ENCODE results near the gene CACNA2D3.

CACNA2D3 gene

DNA sequence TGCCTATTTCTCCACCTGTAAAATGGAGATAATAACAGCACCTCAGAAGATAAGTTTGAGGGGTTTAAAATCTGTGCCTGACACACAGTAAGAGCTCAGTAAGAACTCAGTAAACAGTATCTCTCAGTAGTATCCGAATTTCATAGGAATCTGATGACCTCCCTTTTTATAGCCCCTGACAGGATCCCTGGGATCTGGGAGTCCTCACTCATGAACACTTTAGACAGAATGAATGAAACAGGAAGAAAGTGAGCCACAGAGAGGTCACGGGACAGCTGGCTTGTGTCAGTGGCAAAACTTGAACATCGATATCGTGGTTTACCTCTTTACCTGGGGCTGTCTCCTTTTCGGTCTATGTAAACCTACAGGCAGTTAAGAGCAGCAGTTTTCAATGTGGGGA is 754.3 kb downstream of the CACNA2D3 start:
- H3K4me3 ChIP-seq (ENCODE audit: low read length), result no peak overlapping the region
- H3K9ac ChIP-seq (ENCODE audit: low read length), result no peak overlapping the region
- H3F3A ChIP-seq (ENCODE audit: insufficient read depth, low read length), result no peaks in the 10 kb centered on the region
- DNase-seq, result no peak
- H3K79me2 ChIP-seq (ENCODE audit: low read length), result no peaks in the 10 kb centered on the region
- H3K27me3 ChIP-seq (replicated peaks; ENCODE audit: insufficient read depth, low read length), result no peaks in the 10 kb centered on the region
- no peaks in the 10 kb centered on the region for H3K36me3 ChIP-seq (replicated peaks; ENCODE audit: insufficient read depth, low read length)
- H3K4me2 ChIP-seq (ENCODE audit: low read depth, low read length), result no peak overlapping the region
- no peak overlapping the region for H3K27ac ChIP-seq (ENCODE audit: low read length)
- H3K9me2 ChIP-seq (replicated peaks; ENCODE audit: insufficient read depth, low read length), result no peaks in the 10 kb centered on the region
- no peaks in the 10 kb centered on the region for H3K4me1 ChIP-seq (ENCODE audit: low read length)
- no peaks in the 10 kb centered on the region for H3K9me3 ChIP-seq (replicated peaks; ENCODE audit: insufficient read depth, low read length)
- no peaks in the 10 kb centered on the region for H4K20me1 ChIP-seq (ENCODE audit: insufficient read depth, low read length)
- H2AFZ ChIP-seq (ENCODE audit: low read length), result no peak overlapping the region
- TF ChIP-seq EZH2 (optimal IDR thresholded peaks at IDR 0.05; ENCODE audit: low read depth, low read length) (no peak), CTCF (IDR thresholded peaks at IDR 0.05; ENCODE audit: low read length) (no peak), EZH2phosphoT487 (IDR thresholded peaks at IDR 0.05; ENCODE audit: low read length) (no peak)

DNA sequence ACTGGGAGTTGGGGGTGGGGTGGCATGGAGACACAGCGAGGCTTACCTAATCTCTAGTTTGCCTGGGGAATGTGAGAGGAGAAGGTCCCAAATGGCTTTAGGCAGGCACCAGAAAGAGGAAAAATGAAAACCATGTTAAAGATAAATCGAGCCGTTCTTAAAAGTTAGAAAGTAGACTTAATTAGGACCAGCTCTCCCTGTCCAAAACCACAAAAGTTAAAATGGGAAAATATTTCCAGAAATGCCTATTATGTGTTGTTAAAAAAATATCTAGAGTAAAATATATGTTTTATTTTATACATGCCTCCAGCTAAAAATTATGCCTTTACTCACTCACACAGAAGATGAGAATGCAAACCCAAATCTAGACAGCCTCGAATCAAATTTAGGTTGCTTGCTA is 755.4 kb downstream of the CACNA2D3 start:
- TF ChIP-seq EZH2phosphoT487 (IDR thresholded peaks at IDR 0.05; ENCODE audit: low read length) (no peak), EZH2 (optimal IDR thresholded peaks at IDR 0.05; ENCODE audit: low read depth, low read length) (no peak), CTCF (IDR thresholded peaks at IDR 0.05; ENCODE audit: low read length) (no peak)
- Histone ChIP-seq H3K79me2 (ENCODE audit: low read length) (no peaks in the 10 kb centered on the region), H3K4me1 (ENCODE audit: low read length) (no peaks in the 10 kb centered on the region), H2AFZ (ENCODE audit: low read length) (no peak overlapping the region), H3K9me2 (replicated peaks; ENCODE audit: insufficient read depth, low read length) (no peaks in the 10 kb centered on the region), H3F3A (ENCODE audit: insufficient read depth, low read length) (no peaks in the 10 kb centered on the region), H4K20me1 (ENCODE audit: insufficient read depth, low read length) (no peaks in the 10 kb centered on the region), H3K27me3 (replicated peaks; ENCODE audit: insufficient read depth, low read length) (no peaks in the 10 kb centered on the region), H3K9me3 (replicated peaks; ENCODE audit: insufficient read depth, low read length) (no peaks in the 10 kb centered on the region), H3K9ac (ENCODE audit: low read length) (no peak overlapping the region), H3K4me2 (ENCODE audit: low read depth, low read length) (no peak overlapping the region), H3K27ac (ENCODE audit: low read length) (no peak overlapping the region), H3K36me3 (replicated peaks; ENCODE audit: insufficient read depth, low read length) (no peaks in the 10 kb centered on the region), H3K4me3 (ENCODE audit: low read length) (no peak overlapping the region)
- DNase-seq, result no peak

DNA sequence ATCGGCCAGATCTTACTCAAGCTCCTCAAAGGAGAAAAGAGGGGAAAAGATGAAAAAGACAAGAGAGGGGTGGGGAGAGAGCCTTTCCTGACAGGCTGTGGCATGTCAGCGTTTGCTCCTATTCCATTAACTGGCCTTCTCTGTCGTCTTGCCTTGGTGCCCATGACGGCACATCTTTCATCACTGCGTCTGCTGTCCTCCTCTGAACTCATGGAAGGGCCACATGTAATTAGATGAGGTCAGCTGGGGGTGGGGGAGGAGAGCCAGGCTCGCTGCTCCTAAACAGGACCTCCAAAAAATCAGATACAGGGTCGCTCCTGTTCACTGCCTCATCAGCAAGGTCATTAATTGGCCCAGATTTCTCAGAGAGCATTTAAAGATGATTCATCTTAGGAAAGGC is 755.8 kb downstream of the CACNA2D3 start:
- no peak for DNase-seq
- Histone ChIP-seq H3K27ac (ENCODE audit: low read length) (no peak overlapping the region), H3K4me3 (ENCODE audit: low read length) (no peak overlapping the region), H3K27me3 (replicated peaks; ENCODE audit: insufficient read depth, low read length) (no peaks in the 10 kb centered on the region), H3K9ac (ENCODE audit: low read length) (no peak overlapping the region), H3K9me2 (replicated peaks; ENCODE audit: insufficient read depth, low read length) (no peaks in the 10 kb centered on the region), H3K9me3 (replicated peaks; ENCODE audit: insufficient read depth, low read length) (no peaks in the 10 kb centered on the region), H2AFZ (ENCODE audit: low read length) (no peak overlapping the region), H3K79me2 (ENCODE audit: low read length) (no peaks in the 10 kb centered on the region), H4K20me1 (ENCODE audit: insufficient read depth, low read length) (no peaks in the 10 kb centered on the region), H3F3A (ENCODE audit: insufficient read depth, low read length) (no peaks in the 10 kb centered on the region), H3K4me1 (ENCODE audit: low read length) (no peaks in the 10 kb centered on the region), H3K4me2 (ENCODE audit: low read depth, low read length) (no peak overlapping the region), H3K36me3 (replicated peaks; ENCODE audit: insufficient read depth, low read length) (no peaks in the 10 kb centered on the region)
- no peak for TF ChIP-seq EZH2 (optimal IDR thresholded peaks at IDR 0.05; ENCODE audit: low read depth, low read length)
- no peak for TF ChIP-seq EZH2phosphoT487 (IDR thresholded peaks at IDR 0.05; ENCODE audit: low read length)
- TF ChIP-seq CTCF (IDR thresholded peaks at IDR 0.05; ENCODE audit: low read length), result no peak
